Measurements from ENCODE around the gene KCNG1. TPM values are rescaled to one million over a fixed set of nuclear protein-coding genes. Genes with fewer than 3 reads are reported as not detected.
"Not testable (repeated sequence)": the region's sequence is repeated elsewhere in the genome, so short reads cannot be mapped to it uniquely, and the experiment has no call there.

KCNG1 gene
- 0.25 and 0.69 TPM in 2 replicates for total RNA-seq

DNA sequence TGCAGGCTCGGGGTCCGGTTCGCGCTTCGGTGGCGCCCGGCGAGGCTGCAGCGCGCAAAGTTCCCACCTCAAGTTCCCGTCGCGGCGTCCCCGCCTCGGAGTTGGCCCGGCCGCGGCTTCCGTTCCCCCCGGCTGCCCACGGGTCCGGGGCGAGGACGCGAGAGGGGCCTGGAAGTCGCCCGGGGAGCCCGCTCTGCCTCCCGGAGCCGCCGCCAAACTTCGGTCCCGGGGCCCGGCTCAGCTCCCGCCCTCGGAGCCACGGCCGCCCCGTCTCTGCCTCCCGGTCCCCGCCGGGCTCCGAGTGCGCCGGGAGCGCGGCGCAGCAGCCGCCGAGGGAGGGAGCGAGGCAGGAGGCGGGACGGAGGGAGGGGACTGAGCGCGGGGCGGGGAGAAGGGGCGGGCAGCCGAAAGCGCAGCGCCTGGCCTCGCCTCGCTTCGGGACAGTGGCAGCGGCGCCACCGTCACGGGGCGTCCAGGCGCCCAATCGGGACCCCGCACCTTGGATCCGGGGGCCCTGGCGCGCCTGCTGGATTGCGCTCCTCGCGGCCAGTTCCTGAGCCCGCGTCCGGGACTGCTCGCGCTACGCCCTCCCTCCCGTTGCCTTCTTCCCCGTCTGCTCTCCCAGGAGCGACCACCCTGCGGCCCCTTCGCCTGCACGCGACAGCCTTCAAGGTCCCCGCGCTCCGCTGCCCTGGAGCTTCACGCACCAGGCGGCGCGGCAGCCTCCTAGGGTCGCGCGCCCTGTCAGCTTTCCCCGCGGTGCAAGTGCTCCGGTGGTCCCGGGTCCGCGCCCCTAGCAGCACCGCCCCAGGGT, at the start of gene KCNG1:
Gene KCNG1 (minus strand): TSS at position 305 of the 814 bp plus-strand sequence. CDS start 12,769 bp downstream, outside the sequence.
- no peak for DNase-seq (ENCODE audit: low read depth)

- no peak for DNase-seq (ENCODE audit: low read depth)
Observed at GRCh38 chr20:51070621-51071020, 47.7 kb upstream of the KCNG1 start.

- DNase-seq (ENCODE audit: low read depth) = peak; percentile 55
Observed at GRCh38 chr20:51067792-51068191, 44.9 kb upstream of the KCNG1 start.

- DNase-seq (ENCODE audit: low read depth) = no peak
Observed at GRCh38 chr20:51065615-51066014, 42.7 kb upstream of the KCNG1 start.

- no peak for DNase-seq (ENCODE audit: low read depth)
Observed at GRCh38 chr20:51064137-51064536, 41.2 kb upstream of the KCNG1 start.

- no peak for DNase-seq (ENCODE audit: low read depth)
Observed at GRCh38 chr20:51062065-51062464, 39.2 kb upstream of the KCNG1 start.

GRCh38 chr20:51061418-51062045, 38.6 kb upstream of the KCNG1 start:
- DNase-seq (ENCODE audit: low read depth) = no peak

GRCh38 chr20:51060301-51060700, 37.4 kb upstream of the KCNG1 start:
- no peak for DNase-seq (ENCODE audit: low read depth)

GRCh38 chr20:51059862-51060261, 37.0 kb upstream of the KCNG1 start:
- DNase-seq (ENCODE audit: low read depth) = peak; percentile 32

GRCh38 chr20:51058017-51058416, 35.1 kb upstream of the KCNG1 start:
- no peak for DNase-seq (ENCODE audit: low read depth)

- no peak for DNase-seq (ENCODE audit: low read depth)
Observed at GRCh38 chr20:51054233-51054632, 31.3 kb upstream of the KCNG1 start.

DNA sequence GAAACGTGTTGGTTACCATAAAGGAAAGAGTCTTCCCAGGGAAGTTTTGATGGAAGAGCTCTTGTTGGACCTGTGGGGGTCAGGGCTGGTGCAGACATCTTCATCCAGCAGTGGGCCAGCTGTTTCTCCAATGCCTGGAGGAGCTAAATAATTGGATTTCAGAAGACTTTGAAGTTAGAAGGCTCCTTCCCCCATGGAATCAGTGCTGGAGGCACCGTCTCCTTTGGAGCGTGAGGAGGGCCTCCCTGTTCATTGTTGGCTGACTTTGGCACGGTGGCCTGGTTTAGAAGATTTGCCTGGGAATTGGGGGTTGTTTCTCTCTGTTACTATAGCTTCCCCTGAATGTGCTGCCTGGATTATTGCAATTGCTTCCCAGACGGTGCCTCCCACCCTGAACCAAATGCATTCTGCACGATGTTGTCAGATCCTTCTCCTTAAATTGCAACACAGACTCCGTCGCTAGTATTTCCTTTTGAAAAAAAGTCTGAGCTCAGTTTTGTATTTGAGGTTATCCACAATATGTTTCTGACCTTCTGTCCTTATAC, 27.7 kb upstream of the KCNG1 start:
- no peak for DNase-seq (ENCODE audit: low read depth)

- DNase-seq (ENCODE audit: low read depth) = no peak
Observed at GRCh38 chr20:51046021-51046985, 23.4 kb upstream of the KCNG1 start.

DNA sequence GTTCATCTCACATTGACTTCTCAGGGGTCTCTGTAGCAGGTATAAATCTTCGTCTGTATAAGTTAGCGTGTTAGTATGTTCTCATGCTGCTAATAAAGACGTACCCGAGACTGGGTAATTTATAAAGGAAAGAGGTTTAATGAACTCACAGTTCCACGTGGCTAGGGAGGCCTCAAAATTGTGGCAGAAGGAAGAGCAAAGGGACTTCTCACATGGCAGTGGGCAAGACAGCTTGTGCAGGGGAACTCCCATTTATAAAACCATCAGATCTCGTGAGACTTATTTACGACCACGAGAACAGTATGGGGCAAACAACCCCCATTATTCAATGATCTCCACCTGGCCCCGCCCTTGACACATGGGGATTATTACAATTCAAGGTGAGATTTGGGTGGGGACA, 22.6 kb upstream of the KCNG1 start:
- not testable (repeated sequence) for DNase-seq (ENCODE audit: low read depth)

- no peak for DNase-seq (ENCODE audit: low read depth)
Observed at GRCh38 chr20:51044796-51045195, 21.9 kb upstream of the KCNG1 start.

GRCh38 chr20:51043811-51044210, 20.9 kb upstream of the KCNG1 start:
- no peak for DNase-seq (ENCODE audit: low read depth)

GRCh38 chr20:51042657-51043247, 19.8 kb upstream of the KCNG1 start:
- DNase-seq (ENCODE audit: low read depth) = no peak

- no peak for DNase-seq (ENCODE audit: low read depth)
Observed at GRCh38 chr20:51042064-51042463, 19.2 kb upstream of the KCNG1 start.

DNA sequence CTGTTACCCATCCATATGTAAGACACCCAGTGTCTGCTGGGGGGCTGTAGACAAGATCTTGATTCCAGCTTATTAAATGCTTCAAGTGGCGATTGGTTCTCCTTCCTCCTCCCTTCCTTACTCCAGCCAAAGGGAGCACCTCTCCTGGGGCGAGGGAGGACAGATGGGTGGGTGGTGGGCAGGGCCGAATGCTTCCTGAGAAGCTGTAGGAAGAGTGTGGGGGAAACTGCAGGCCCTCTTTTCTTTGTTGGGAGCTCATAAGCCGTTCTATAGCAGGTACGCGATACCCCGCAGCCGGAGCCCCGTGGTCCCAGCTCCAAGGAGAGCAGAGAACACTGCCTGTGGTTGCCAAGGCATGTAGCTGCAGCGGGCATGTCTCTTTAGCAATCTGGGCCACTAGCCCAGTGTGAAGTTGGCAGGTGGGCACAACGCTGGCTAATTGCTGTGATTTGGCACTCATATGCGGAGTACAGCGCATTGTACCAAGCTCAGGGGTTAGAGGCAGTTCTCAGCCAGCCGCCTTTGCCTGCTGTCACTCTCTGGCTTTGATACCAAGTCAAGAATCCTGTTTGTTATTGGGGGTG, 14.7 kb upstream of the KCNG1 start:
- DNase-seq (ENCODE audit: low read depth) = no peak

DNA sequence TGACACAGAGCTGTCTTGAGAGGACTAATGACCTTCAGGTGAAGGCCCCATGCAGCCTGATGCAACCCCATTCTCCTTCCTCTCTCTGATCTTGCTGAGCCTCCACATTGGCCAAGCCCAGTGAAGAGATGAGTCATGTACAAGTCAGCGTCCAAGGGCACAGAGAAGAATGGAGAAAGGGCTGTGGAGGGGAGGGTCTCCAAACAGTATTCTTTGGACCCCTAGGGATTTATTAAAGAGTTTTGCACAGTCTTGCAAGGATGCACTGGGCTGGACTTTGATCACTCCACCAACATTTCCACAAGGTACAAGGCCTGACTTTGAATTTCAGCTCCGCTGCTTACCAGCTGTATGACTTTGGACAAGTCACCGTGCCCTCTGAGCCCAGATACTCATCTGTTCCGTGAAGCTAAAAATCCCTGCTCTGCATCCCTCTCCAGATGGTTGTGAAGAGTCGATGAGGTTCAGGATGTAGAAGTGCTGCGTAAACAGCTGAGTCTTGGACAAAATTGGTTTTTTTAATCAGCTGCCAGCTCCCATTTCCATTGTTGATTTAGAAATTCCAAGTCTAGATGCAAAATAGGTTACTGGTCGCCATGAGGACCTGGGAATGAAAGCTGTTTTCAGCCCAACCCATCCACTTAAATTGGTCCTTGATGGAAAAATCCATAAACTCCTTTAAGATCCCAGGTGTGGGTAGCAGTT, 14.1 kb upstream of the KCNG1 start:
- DNase-seq (ENCODE audit: low read depth) = no peak
